ENCODE measurements around the gene ZNF48.

Gene ZNF48

DNA sequence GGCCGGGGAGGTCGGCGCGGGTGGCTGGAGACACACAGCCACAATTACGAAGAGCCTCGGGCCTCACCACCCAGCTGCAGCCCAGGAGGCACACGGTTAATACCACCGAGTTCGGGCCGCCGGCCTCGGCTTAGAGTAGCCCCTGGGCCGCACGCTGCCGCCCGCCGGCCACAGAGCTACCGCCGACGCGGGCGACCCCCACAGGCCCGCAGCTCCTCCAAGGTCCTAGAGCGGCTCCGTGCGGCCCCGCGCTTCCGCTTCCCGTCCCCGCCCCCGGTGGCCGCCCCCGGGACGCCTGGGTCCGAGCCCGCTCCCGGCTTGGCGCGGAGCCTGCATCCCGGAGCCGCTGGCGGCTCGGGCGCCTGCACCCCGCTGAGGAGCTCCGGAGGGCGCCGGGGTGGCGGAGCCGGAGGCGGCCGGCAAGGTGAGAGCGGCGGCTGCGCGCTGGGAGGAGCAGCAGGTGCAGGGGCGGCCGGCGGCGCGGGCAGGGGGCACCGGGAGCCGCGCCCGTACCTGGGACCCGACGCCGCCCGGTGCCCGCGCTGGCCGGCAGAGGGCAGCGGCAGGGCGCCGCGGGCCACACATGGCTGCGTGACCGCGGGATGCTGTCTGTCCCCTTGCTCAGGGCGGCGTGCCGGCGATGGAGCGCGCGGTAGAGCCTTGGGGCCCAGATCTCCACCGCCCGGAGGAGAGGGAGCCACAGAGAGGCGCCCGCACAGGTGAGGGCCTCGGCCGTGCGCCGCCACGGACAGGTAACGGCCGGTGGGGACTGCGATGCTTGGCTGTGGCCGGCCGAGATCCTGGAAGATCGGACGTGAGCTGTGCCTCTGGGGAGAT lies at the start of gene ZNF48:
TSS of gene ZNF48 (plus strand) at position 266 of the 837 bp plus-strand sequence. CDS start at position 641, 375 bp downstream.
- DNase-seq (ENCODE audit: low spot score), result peak; percentile 94

DNA sequence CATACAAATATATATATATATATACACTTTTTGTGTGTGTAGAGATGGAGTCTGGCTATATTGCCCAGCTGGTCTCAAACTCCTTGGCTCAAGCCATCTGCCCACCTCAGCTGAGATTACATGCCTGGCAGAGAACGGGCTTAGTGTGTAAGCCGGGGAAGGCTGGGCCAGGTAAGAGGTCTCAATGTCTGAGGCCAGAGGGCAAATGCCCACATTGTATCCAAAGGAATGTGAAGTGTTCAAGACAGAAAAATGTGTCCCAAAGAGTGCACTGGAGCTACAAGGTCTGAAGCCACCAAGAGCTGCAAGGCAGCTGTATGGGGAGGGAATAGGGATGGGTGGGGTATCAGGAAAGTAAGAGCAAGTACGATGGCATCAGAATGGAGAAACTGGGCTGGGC lies 48.9 kb upstream of the ZNF48 start:
- DNase-seq (ENCODE audit: low spot score), result no peak

DNA sequence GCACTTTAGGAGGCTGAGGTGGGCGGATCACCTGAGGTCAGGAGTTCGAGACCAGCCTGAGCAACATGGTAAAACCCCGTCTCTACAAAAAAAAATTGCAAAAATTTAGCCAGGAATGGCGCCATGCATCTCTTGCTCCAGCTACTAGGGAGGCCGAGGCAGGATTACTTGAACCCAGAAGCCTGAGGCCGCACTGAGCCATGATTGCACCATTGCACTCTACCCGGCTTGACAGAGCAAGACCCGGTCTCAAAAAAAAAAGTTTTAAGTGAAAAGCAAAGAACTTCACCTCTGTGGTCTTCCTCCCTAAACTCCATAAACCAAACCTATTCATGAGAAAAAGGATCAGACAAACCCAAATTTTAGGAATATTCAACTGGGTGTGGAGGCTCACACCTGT lies 47.1 kb upstream of the ZNF48 start:
- DNase-seq (ENCODE audit: low spot score), result no peak

DNA sequence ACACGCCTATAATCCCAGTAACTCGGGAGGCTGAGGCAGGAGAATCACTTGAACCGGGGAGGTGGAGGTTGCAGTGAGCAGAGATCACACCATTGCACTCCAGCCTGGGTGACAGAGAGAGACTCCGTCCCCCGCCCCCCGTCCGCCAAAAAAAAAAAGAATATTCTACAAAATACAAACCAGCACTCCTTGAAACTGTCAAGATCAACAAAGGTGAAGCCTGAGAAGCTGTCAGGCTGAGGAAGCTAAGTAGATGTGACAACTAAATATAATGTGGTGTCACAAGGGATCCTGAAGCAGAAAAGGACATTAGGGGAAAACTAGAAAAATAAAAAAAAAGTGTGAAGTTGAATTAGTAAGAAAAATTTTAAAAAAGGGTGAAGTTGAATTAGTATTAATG lies 46.3 kb upstream of the ZNF48 start:
- no peak for DNase-seq (ENCODE audit: low spot score)

DNA sequence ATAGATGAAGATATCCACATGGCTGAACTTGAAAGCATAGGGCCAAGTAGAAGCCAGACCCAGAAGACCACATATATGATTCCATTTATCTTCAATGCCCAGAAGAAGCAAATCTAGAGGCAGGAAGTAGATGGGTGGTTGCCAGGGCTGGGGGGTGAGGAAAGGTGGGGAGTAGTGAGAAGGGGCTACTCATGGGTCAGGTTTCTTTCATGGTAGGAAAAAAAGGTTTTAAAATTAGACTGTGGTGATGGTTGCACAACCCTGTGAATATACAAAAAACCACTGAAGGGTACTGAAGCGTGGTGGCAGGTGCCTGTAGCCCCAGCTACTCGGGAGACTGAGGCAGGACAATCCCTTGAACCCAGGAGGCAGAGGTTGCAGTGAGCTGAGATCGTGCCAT lies 45.5 kb upstream of the ZNF48 start:
- DNase-seq (ENCODE audit: low spot score), result no peak

DNA sequence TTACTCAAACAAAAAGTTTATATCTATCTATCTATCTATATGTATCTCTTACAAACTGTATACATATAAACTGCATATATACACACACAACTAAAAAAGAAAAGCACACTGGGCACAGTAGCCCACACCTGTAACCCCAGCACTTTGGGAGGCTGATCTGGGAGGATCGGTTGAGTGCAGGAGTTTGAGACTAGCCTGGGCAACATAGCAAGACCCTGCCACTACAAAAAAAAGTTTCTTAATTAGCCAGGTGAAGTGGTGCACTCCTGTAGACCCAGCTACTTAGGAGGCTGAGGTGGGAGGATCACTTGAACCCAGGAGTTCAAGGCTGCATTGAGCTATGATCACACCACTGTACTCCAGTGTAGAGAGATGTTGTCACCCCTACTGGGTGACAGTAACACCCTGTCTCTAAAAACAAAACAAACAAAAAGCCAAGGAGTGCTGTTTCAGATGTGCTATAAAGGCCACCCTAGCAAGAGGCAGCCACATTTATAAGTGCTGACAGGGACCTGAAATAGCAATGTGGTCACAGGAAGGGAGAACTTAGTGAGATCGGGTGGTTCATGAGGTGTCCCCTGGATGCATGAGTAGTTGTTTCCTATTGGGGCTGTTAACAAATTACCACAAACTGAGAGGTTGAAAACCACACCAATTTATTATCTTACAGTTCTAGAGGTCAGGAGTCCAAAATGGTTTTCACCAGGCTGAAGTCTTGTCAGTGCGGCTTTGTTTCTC lies 44.9 kb upstream of the ZNF48 start:
- no peak for DNase-seq (ENCODE audit: low spot score)

DNA sequence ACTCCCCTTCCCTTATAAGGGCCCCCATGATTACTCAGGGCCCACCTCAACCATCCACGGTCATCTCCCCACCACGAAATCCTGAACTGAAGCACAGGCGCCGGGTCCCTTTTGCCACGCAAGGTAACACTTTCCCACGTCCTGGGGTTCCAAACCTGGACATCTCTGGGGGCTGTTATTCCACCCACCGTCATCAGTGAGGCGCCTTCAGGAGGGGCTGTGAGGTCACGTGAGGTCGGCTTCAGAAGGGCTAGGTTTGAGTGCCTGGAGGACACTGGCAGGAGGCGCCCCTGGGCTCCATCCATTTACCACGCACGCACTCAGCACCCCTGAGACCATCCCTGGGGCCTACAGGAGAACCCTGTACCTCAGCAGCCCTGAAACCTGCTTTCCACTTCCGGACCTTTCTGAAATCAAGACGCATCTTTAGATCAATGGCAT lies 44.2 kb upstream of the ZNF48 start:
- DNase-seq (ENCODE audit: low spot score), result no peak

DNA sequence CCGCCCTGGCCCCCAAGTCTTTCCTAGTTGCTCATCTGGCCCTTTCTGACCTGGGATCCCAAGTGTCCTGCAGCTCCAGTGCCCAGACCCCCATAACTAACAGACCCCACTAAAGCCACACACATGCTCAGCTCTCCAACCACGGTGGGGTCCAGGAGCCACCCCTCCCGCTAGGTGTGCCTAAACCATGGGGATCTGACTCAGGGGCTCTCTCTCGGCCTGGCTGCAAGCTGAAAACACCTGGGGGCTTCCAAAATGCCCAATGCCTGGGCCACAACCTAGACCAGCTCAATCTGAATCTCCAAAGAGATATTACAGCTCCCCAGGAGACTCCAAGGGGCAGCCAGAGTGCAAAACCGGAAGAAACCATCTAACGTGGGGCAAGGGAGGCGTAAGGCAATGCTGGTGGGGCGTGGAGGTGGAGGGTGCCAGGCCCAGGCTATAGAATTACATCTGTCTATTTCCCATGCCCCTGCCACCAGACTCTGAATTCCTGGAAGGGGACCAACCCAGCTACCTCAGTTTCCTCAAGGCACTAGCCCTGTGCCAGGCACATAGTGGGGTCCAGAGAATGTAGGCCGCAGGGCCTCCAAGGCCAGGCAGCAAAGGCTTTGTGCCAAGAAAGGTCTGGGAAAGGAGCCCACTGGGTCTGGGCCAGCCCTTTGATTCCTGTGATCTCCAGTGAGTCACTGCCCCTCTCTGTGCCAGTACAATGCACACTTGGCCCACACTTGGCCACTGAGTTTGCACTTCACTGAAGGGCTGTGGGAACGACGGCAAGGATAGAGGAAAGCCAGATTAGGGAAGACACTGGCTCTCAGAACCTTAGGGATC lies 43.4 kb upstream of the ZNF48 start:
- DNase-seq (ENCODE audit: low spot score), result peak; percentile 86

DNA sequence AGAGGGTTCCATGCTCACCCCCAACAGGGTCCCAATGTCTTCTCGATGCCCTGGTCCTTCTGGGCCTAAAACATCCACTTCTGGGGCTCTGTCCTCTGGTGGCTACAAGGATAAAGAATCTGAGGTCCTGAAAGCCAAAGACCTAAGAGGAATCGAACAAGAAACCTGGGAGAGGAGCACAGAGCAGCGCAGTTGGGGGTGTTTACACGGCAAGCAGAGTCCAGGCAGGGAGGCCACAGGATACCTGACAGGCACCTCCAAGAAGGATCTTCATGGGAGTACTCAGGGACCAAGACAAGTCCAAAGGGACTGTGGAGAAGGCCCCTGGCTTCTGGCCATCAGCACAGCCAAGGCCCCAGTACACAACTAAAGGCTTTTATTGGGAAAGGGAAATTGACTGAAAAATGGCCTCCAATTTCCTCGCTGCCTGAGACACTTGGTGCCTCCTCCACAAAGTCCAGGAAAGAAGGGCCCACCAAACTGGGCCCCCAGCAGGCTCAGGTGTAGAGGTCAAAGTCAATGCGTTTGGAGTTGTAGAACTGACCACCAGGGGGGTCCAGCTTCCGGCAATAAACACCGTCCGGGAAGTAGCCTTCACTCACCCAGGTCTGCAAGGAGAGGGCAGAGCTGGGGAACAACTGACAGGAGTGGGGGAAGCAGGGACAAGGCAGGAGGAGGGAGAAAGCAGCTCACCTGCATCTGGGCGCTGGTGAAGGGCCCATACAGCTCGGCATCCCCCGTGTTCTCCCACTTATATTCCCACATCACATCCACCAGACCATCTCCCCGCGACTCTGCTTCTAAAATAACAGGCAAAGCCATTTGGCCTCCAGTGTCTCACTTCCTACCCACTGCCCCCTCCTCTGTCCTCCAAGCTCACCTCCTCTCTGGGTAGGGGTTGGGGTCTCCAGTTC lies 42.5 kb upstream of the ZNF48 start:
- DNase-seq (ENCODE audit: low spot score), result no peak

DNA sequence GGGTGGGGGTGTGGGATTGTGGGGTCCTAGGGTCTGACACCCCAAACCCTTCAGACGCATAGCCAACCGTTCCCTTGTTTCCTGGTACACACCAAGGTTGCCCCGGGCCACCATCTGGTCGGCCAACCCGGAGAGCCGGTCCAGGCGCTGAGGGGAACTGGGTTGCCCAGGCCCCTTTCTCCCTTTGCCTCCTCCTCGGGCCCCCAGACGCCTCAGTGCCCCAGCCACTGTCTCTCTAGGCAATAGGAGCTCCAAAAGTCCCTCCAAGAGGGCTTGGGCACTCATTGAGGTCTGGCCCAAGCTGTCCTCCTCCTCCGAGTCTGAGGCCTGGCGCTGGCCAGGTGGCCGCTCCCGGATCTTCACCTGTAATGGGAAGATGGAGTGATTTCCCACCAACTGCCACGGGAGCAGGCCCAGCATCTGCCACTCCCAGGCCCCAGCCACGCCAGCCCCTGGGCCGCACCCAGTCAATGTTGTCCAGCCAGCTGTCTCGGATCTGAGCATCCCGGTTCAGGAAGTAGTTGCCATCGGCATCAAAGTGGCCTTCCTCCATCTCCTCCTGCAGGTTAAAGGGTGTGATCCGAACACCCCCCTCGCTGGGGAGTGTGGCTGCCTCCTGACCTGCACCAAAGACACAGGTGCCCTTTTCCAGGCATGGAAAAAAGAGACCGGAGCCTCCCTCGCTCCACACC lies 41.6 kb upstream of the ZNF48 start:
- DNase-seq (ENCODE audit: low spot score), result no peak

DNA sequence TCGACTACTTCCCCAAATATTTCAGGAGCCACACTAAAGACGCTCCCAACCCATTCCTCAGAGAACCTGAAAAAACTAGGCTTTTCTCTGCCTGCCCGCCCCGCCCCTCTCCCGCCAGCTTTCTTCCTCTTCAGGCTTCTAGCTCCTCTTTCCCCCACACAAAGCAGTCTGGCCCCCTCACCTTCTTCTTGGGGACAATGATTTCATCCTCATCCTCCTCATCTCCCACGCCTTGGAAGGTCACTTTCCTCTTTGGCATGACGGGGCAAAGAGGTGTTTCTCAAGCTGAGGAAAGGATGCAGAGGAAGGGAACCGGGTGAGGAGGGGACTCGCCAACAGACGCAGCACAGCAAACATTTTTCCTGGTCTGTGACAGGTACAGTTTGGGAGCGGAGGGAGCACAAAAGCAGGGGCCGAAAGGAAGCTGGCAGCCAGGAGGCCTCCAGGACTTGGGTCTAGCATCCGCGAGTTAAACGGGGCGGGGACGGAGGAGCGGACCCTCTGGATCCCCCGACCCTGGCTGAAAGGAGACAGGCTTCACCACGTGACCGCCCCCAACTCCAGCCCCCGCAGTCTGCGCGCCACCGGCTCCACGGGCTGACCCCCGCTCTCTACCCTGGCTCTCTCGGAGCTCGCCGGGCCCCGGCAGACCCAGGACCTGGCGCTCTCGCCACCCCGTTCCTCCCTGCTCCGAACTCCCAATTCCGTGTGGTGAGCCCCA lies 40.6 kb upstream of the ZNF48 start:
- peak; percentile 11 for DNase-seq (ENCODE audit: low spot score)

DNA sequence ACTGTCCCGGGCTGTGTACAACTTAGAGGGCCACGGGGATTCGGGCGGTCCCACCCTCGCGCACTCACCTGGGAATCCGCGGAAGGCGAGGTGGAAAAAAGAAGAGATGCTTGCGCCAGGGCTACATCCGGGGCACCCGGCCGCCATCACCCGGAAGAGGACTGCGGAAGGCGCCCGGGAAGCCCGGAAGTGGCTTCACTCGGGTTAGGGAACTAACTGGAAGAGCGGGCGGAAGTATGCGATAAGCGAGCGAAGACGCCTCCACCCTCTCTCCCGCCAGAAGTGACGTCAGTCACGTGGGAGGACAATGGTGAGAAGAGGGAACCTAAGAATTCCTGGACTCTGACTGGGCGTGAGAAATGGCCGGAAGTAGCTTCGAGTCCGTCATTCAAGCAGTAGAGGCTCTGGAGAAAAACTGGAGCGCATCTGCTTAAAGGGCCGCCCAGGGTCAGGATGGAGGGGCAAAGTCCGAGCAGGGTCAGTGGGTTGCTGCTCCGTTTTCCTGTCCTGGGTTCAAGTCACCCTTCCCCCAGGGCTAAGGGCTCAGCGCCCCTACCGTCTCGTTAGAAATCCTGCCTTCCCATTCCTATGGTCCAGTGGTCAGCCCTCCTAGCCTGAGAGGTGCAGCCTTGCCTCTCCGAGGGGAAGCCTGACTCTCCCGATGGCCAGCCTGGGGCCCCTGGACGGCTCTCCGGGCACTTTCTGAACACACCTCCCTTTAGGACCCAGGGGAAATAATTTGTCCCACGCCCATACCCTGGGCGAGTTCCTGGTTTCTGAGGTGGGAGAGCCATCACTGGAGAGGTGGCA lies 39.9 kb upstream of the ZNF48 start, which contains the start of gene CD2BP2:
TSS of gene CD2BP2 (minus strand) at position 165 of the 810 bp plus-strand sequence. CDS start 627 bp downstream, outside the sequence.
- DNase-seq (ENCODE audit: low spot score), result peak; percentile 95

DNA sequence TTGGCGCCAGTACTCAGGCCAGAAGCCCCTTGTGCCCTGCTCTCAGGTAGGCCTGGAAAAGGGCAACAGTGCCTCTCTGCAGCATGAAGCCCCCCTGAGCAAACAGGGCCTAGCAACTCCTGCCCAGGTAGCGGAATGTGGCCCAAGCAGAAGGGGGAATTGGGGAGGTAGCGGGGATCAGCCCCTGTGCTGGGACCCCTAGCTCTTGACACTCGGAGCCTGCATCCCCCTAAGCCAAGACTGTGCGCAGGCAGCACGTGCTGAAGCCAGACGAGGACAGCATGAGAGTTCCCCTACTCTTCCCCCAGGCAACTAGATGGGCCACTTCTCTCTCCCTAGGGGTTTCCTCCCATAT lies 39.3 kb upstream of the ZNF48 start:
- DNase-seq (ENCODE audit: low spot score), result no peak

DNA sequence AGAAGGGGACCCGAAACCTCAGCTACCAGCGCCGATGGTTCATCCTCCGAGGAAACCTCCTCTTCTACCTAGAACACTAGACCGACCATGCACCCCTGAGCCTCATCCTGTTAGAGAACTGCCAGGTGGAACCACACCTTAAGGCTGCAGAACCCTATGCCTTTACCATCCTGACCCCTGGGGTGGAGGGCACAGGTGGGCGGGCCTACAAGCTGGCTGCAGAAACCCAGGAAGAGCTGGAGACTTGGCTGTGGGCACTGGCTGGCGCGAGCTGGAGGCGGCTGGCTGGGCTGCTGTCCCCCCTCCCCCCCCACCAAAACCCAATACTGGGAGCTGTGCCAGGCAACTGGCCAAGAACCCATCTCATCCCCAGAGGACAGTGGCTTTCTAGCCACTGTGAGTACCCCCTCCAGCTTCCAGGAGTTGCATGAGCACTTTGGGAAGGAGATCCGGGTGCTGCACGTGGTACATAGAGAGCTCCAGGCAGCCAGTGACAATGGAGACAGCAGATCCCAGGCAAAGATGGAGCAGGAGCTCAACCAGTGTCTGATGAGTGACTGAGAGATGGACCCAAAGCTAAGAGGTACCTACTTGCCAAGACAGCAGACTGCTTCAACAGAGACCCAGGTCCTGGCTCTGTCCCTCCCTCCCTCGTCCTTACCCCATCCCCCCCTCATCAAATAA lies 38.7 kb upstream of the ZNF48 start:
- DNase-seq (ENCODE audit: low spot score), result no peak

DNA sequence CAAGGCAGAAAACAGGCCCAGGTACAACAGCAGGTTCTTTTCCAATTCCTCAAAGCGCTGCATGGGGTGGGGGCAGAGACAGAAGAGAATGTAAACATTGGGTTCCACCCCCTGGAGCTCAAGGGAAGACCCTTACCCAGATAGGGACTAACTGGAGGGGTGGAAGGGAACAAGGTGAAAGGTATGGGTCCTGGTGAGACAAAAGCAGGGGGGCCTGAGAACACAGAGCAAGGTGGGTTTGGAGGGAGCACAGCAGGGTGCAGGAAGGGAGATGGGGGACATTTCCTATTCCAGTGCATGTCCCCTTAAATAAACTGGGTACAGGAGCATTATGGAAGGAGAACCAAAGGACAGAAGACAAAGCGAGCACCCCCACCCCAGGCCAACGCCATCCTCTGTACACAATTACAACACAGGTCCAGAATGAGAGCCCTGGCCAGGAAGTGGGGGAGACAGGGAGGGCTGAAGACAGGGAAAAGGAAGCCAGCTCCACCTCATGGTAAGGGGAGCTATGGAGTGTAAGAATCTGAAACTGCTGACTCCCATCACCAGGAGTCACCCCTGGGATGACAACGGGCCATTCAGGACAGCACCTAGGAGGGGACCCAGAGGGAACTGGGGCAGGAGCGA lies 38.0 kb upstream of the ZNF48 start:
- no peak for DNase-seq (ENCODE audit: low spot score)

DNA sequence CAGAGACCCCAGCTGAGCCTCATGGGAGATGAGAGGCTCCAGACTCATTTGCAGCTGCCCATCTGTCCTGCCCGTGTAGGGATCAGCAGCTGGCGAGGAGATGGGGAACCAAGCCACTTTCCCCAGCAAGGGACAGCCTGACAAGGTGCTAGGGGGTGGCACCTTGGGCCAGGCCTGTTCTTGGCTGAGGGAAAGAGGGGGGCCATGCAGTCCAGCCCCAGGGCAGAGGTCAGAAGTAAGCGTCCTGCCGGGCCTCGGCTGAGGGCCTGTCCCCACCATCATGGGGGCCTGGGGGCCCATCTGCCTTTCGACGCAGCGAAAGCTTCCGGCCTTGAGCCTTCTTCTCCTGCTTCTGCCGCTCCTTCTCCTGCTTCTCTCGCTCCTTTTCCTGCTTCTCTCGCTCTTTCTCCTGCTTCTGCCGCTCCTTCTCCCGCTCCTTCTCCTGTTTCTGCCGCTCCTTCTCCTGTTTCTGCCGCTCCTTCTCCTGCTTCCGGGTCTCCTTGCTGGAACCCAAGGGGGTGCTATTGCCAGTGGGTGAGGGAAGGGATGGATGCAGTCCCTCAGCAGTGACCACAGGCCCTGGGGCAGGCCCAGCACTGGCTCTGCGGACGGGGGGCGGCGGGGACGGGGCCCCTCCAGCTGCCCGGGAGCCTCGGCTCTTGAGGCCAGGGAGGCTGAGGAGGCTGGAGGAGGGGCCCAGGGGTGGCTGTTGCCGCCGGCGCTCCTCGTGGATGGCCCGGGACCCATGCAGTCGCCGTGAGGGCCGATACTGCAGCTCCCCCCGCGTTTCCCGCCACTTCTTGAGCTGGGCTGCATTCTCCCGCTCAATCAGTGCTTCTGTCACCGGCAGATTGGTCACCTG lies 37.3 kb upstream of the ZNF48 start:
- DNase-seq (ENCODE audit: low spot score), result no peak

DNA sequence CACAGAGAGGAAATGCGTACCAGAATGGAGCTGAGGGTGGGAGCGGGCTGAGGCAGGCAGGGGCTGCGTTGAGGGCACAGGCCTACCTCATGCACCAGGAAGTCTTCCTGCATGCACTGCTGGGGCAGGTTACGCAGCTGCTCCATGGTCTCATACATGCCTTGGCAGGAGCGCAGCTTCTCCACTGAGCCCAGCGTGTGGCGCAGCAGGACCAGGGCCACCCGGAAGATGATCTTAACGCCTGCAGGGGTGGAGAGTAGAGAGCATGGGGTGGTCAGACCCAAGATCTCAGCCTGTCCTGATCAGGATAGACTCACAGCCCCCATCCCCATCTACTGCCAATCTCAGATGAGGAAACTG lies 36.7 kb upstream of the ZNF48 start:
- no peak for DNase-seq (ENCODE audit: low spot score)

All from AG20443 (cell line).